ENCODE data around the gene FKRP. TPM values are rescaled to one million over a fixed set of nuclear protein-coding genes. Genes with fewer than 3 reads are reported as not detected.

The FKRP gene
- total and polyA plus RNA-seq, 8 donors, result 6.0 to 76.3 (median 9.7) TPM

- Histone ChIP-seq H3K27me3 (no peaks in the 10 kb centered on the region), H3K4me3 (peak overlapping the region in 2 of 4 donors; percentile 82 to 83), H3K9me3 (no peaks in the 10 kb centered on the region), H3K4me1 (peaks cover 20 to 62% (median 51%) of the 10 kb centered on the region in 4 donors), H3K36me3 (peaks cover 32 to 54% (median 52%) of the 10 kb centered on the region in 4 donors), H3K27ac (peak overlapping the region in 3 of 5 donors; percentile 87 to 92 (median 90))
- intact Hi-C loops (cut with DNase I; ENCODE audit: low total_unique reads), result no loop called here
- 59 to 85% (median 68%) methylated on average over 2 of the region's 2 CpGs for WGBS, 5 donors
- no peak for TF ChIP-seq CTCF (IDR thresholded peaks at IDR 0.05)
- no peak for TF ChIP-seq POLR2A (IDR thresholded peaks at IDR 0.05)
- TF ChIP-seq EP300 (IDR thresholded peaks at IDR 0.05), result no peak
- TF ChIP-seq POLR2AphosphoS5 (IDR thresholded peaks at IDR 0.05), result no peak
- no peak for DNase-seq
These were observed 37.8 kb downstream of the FKRP start for GRCh38 chr19:46783670-46784069.

GRCh38 chr19:46784262-46785053 lies 38.6 kb downstream of the FKRP start:
- Histone ChIP-seq H3K27me3 (no peaks in the 10 kb centered on the region), H3K27ac (peak overlapping the region; percentile 86 to 92 (median 89)), H3K4me3 (peak overlapping the region; percentile 63 to 83 (median 78)), H3K36me3 (peaks cover 27 to 46% (median 44%) of the 10 kb centered on the region in 4 donors), H3K4me1 (peaks cover 23 to 66% (median 55%) of the 10 kb centered on the region in 4 donors), H3K9me3 (no peaks in the 10 kb centered on the region)
- peak; percentile 84 to 85 for DNase-seq
- TF ChIP-seq POLR2AphosphoS5 (IDR thresholded peaks at IDR 0.05) (peak; percentile 10 to 66 (median 56)), EP300 (IDR thresholded peaks at IDR 0.05) (no peak)
- 15 to 30% (median 21%) methylated on average over 10 to 17 of the region's 17 CpGs for WGBS, 5 donors
- intact Hi-C loops (cut with DNase I; ENCODE audit: low total_unique reads), result no loop called here

GRCh38 chr19:46785054-46785979 lies 39.5 kb downstream of the FKRP start:
- intact Hi-C loops (cut with DNase I; ENCODE audit: low total_unique reads), result no loop called here
- DNase-seq, result no peak
- H3K9me3 ChIP-seq, result no peaks in the 10 kb centered on the region
- H3K27ac ChIP-seq, result peak overlapping the region; percentile 86 to 92 (median 89)
- WGBS, 5 donors, result 45 to 61% (median 52%) methylated on average over 19 of the region's 19 CpGs
- H3K27me3 ChIP-seq, result no peaks in the 10 kb centered on the region
- H3K4me3 ChIP-seq, result peak overlapping the region; percentile 63 to 83 (median 78)
- peaks cover 25 to 38% (median 35%) of the 10 kb centered on the region in 4 donors for H3K36me3 ChIP-seq
- H3K4me1 ChIP-seq, result peaks cover 23 to 66% (median 55%) of the 10 kb centered on the region in 4 donors
- TF ChIP-seq POLR2A (IDR thresholded peaks at IDR 0.05) (no peak), POLR2AphosphoS5 (IDR thresholded peaks at IDR 0.05) (no peak), CTCF (IDR thresholded peaks at IDR 0.05) (no peak), EP300 (IDR thresholded peaks at IDR 0.05) (no peak)

GRCh38 chr19:46785980-46786235 lies 40.1 kb downstream of the FKRP start:
- H3K4me1 ChIP-seq, result peaks cover 23 to 66% (median 55%) of the 10 kb centered on the region in 4 donors
- intact Hi-C loops (cut with DNase I; ENCODE audit: low total_unique reads), result no loop called here
- peaks cover 19 to 32% (median 29%) of the 10 kb centered on the region in 4 donors for H3K36me3 ChIP-seq
- no peaks in the 10 kb centered on the region for H3K9me3 ChIP-seq
- DNase-seq, result no peak
- H3K27ac ChIP-seq, result peak overlapping the region; percentile 86 to 92 (median 89)
- no peaks in the 10 kb centered on the region for H3K27me3 ChIP-seq
- 20 to 50% (median 45%) methylated on average over 4 of the region's 4 CpGs for WGBS, 5 donors
- peak overlapping the region; percentile 63 to 83 (median 78) for H3K4me3 ChIP-seq
- TF ChIP-seq POLR2AphosphoS5 (IDR thresholded peaks at IDR 0.05) (no peak), EP300 (IDR thresholded peaks at IDR 0.05) (no peak), POLR2A (IDR thresholded peaks at IDR 0.05) (no peak), CTCF (IDR thresholded peaks at IDR 0.05) (no peak)

Data from stomach (tissue), 9 donors.